ENCODE measurements around the gene TOX3. TPM values are rescaled to one million over a fixed set of nuclear protein-coding genes. Genes with fewer than 3 reads are reported as not detected.

TOX3 gene
- total RNA-seq, 4 donors from 2014 or later = 0.47 TPM; not detected in 3

GRCh38 chr16:52526830-52527229 lies 20.1 kb downstream of the TOX3 start:
- H3K27me3 ChIP-seq = no peaks in the 10 kb centered on the region
- ATAC-seq (no peak), DNase-seq (no peak)
- intact Hi-C loops (cut with DNase I; ENCODE audit: low total_unique reads) = no loop called here
- H3K36me3 ChIP-seq = no peaks in the 10 kb centered on the region
- in situ Hi-C loops (cut with MboI; ENCODE audit: low sequenced_read_pairs in 4 of 4) = no loop called here
- no peak overlapping the region for H3K4me3 ChIP-seq
- no peak overlapping the region for H3K27ac ChIP-seq
- TF ChIP-seq, protein P1, sequence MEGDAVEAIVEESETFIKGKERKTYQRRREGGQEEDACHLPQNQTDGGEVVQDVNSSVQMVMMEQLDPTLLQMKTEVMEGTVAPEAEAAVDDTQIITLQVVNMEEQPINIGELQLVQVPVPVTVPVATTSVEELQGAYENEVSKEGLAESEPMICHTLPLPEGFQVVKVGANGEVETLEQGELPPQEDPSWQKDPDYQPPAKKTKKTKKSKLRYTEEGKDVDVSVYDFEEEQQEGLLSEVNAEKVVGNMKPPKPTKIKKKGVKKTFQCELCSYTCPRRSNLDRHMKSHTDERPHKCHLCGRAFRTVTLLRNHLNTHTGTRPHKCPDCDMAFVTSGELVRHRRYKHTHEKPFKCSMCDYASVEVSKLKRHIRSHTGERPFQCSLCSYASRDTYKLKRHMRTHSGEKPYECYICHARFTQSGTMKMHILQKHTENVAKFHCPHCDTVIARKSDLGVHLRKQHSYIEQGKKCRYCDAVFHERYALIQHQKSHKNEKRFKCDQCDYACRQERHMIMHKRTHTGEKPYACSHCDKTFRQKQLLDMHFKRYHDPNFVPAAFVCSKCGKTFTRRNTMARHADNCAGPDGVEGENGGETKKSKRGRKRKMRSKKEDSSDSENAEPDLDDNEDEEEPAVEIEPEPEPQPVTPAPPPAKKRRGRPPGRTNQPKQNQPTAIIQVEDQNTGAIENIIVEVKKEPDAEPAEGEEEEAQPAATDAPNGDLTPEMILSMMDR (IDR thresholded peaks at IDR 0.05 in 4 of 5, conservative IDR thresholded peaks at IDR 0.05 in 1 of 5) = no peak
- no peak for TF ChIP-seq POLR2A (IDR thresholded peaks at IDR 0.05)
- H3K4me1 ChIP-seq = no peaks in the 10 kb centered on the region
- H3K9me3 ChIP-seq = no peaks in the 10 kb centered on the region

DNA sequence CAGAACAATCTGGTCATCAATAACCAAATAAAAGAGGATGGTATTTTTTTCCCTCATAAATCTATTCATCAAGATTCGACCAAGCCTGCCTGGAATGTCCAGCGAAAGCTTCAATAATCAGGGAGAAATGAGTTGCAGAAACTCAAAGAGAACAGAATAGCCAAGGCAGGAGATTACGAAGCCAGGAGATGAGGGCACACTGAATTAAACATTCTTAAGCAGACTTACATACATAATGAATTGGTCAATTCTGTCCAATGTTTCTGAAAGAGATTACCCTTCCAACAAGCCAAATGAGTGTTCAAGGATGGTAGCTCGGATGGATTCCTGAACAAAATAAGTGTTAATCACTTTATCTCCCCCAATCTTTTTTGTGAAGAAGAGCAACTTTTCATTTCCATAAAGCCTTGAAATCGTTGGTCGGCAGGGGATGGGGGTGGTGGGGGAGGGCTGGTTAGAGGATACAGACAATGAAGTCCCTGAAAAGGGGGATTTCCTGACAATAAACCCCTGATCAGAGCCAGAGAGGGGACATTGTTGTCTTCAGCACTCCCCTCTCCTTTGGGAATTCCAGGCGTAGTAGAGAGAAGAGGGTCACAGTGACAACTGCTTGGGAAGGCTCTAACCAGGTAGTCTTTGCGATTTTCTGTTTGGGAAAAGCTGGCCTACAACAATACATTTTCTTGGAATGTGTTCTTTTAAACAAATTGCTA lies 20.7 kb downstream of the TOX3 start:
- no peaks in the 10 kb centered on the region for H3K27me3 ChIP-seq
- no peak for ATAC-seq
- TF ChIP-seq POLR2A (IDR thresholded peaks at IDR 0.05) = no peak
- TF ChIP-seq, protein P1 (IDR thresholded peaks at IDR 0.05 in 4 of 5, conservative IDR thresholded peaks at IDR 0.05 in 1 of 5) = no peak
- intact Hi-C loops (cut with DNase I; ENCODE audit: low total_unique reads) (no loop called here), in situ Hi-C loops (cut with MboI; ENCODE audit: low sequenced_read_pairs in 4 of 4) (no loop called here)
- H3K9me3 ChIP-seq = no peaks in the 10 kb centered on the region
- H3K4me1 ChIP-seq = no peaks in the 10 kb centered on the region
- no peak overlapping the region for H3K4me3 ChIP-seq
- H3K36me3 ChIP-seq = no peaks in the 10 kb centered on the region
- DNase-seq = no peak
- H3K27ac ChIP-seq = no peak overlapping the region

DNA sequence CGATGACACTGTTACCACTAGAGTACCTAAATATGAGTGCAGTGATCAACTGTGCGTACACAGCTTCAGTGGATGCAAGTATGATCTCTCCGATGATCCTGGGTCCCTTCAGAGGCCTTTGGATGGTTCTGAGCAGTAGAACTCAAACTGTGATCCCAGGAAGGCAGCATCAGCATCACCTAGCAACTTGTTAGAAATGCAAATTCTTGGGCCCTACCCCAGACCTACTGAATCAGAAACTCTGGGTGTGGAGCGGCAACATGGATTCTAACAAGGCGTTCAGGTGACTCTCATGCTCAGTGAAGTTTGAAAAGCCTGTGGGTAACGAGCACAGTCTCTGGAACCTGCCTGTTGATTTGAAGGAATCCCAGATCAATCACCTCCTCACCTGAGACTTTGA lies 25.4 kb downstream of the TOX3 start:
- DNase-seq (no peak), ATAC-seq (no peak)
- intact Hi-C loops (cut with DNase I; ENCODE audit: low total_unique reads) (no loop called here), in situ Hi-C loops (cut with MboI; ENCODE audit: low sequenced_read_pairs in 4 of 4) (no loop called here)
- H3K9me3 ChIP-seq = no peaks in the 10 kb centered on the region
- TF ChIP-seq, protein P1 (IDR thresholded peaks at IDR 0.05 in 4 of 5, conservative IDR thresholded peaks at IDR 0.05 in 1 of 5) = no peak
- no peak for TF ChIP-seq POLR2A (IDR thresholded peaks at IDR 0.05)
- H3K36me3 ChIP-seq = no peaks in the 10 kb centered on the region
- no peaks in the 10 kb centered on the region for H3K27me3 ChIP-seq
- no peak overlapping the region for H3K4me3 ChIP-seq
- no peaks in the 10 kb centered on the region for H3K4me1 ChIP-seq
- no peak overlapping the region for H3K27ac ChIP-seq

DNA sequence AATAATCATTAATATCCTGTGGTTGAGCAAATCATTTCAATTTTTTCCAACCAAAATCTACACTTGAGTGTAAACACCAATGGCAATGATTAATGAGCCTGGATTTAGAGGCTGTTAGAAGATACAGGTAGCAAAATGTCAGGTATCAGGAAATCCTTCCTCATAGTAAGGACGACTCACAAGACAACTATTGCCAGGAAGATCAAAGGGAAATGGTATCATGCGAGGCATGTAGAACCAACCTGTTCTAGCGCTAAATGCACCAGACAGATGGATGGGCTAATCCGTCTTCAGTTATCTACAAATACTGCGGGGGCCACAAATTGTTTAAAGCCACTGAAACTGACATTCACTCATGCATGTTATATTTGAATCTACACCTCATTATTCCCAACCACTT lies 28.1 kb downstream of the TOX3 start:
- in situ Hi-C loops (cut with MboI; ENCODE audit: low sequenced_read_pairs in 4 of 4) (no loop called here), intact Hi-C loops (cut with DNase I; ENCODE audit: low total_unique reads) (no loop called here)
- DNase-seq (no peak), ATAC-seq (no peak)
- Histone ChIP-seq H3K4me1 (no peaks in the 10 kb centered on the region), H3K9me3 (no peaks in the 10 kb centered on the region), H3K27me3 (no peaks in the 10 kb centered on the region), H3K36me3 (no peaks in the 10 kb centered on the region), H3K4me3 (no peak overlapping the region), H3K27ac (no peak overlapping the region)
- TF ChIP-seq POLR2A (IDR thresholded peaks at IDR 0.05) = no peak

- intact Hi-C loops (cut with DNase I; ENCODE audit: low total_unique reads) = no loop called here
- H3K27me3 ChIP-seq = no peaks in the 10 kb centered on the region
- DNase-seq = no peak
- in situ Hi-C loops (cut with MboI; ENCODE audit: low sequenced_read_pairs in 4 of 4) = no loop called here
- no peak overlapping the region for H3K4me3 ChIP-seq
- ATAC-seq = no peak
- H3K36me3 ChIP-seq = no peaks in the 10 kb centered on the region
- H3K4me1 ChIP-seq = no peaks in the 10 kb centered on the region
- H3K9me3 ChIP-seq = no peaks in the 10 kb centered on the region
- TF ChIP-seq POLR2A (IDR thresholded peaks at IDR 0.05) = no peak
- TF ChIP-seq, protein P1 (IDR thresholded peaks at IDR 0.05 in 4 of 5, conservative IDR thresholded peaks at IDR 0.05 in 1 of 5) = no peak
- no peak overlapping the region for H3K27ac ChIP-seq
Measured at GRCh38 chr16:52515068-52515671, 31.8 kb downstream of the TOX3 start.

Data from gastrocnemius medialis (tissue), 4 donors.